Liver (tissue), 9 donors: ENCODE data around the gene MGAT3. TPM values are rescaled to one million over a fixed set of nuclear protein-coding genes. Genes with fewer than 3 reads are reported as not detected.

ENCODE experiments used
- DNase-seq: peaks from one replicate; pipeline ENCODE4 v3.0.0-alpha.2; 2017; ENCODE audit warnings: low spot score
- H3K27ac ChIP-seq, 2 donors: one replicate each; pipeline ENCODE4 v1.7.0; 2013; ENCODE audit warnings: inconsistent platforms in 2 of 2, low read length in 2 of 2, control low read depth in 1 of 2, low read depth in 1 of 2, mild to moderate bottlenecking in 1 of 2
- H3K27me3 ChIP-seq, 4 donors: one replicate each; pipeline versions ENCODE4 v1.6.1 to v1.7.0; 2013; ENCODE audit warnings: low read length in 3 of 4, inconsistent platforms in 1 of 4, mild to moderate bottlenecking in 1 of 4, moderate library complexity in 1 of 4; ENCODE audit not compliant: control insufficient read depth in 4 of 4, insufficient read depth in 4 of 4
- H3K36me3 ChIP-seq, 4 donors: one replicate each; pipeline versions ENCODE4 v1.6.1 to v1.7.0; 2013; ENCODE audit warnings: low read length in 3 of 4, mild to moderate bottlenecking in 3 of 4, low read depth in 1 of 4, moderate library complexity in 1 of 4; ENCODE audit not compliant: control insufficient read depth in 4 of 4, insufficient read depth in 3 of 4
- H3K4me1 ChIP-seq, 4 donors: one replicate each; pipeline versions ENCODE4 v1.6.1 to v1.7.0; 2013; ENCODE audit warnings: low read length in 3 of 4, mild to moderate bottlenecking in 3 of 4, moderate library complexity in 1 of 4; ENCODE audit not compliant: control insufficient read depth in 4 of 4, insufficient read depth in 4 of 4
- H3K4me3 ChIP-seq, 3 donors: one replicate each; pipeline versions ENCODE4 v1.6.1 to v1.7.0; 2013; ENCODE audit warnings: low read length in 3 of 3, control low read depth in 1 of 3, low read depth in 1 of 3, mild to moderate bottlenecking in 1 of 3
- H3K9ac ChIP-seq, 2 donors: one replicate each; pipeline ENCODE4 v1.7.0; 2013; ENCODE audit warnings: low read length in 2 of 2, mild to moderate bottlenecking in 2 of 2, moderate library complexity in 2 of 2, control low read depth in 1 of 2, low read depth in 1 of 2
- H3K9me3 ChIP-seq, 4 donors: one replicate each; pipeline versions ENCODE4 v1.6.1 to v1.7.0; 2013; ENCODE audit warnings: low read length in 3 of 4; ENCODE audit not compliant: control insufficient read depth in 4 of 4
- EGR1 ChIP-seq, 2 donors: IDR thresholded peaks; 2 replicates each; pipeline ENCODE4 v1.6.1; 2016 to 2018; ENCODE audit warnings: antibody characterized with exemption in 2 of 2, low read depth in 2 of 2
- GABPA ChIP-seq, 2 donors: IDR thresholded peaks in 1 of 2; conservative IDR thresholded peaks in 1 of 2; 2 replicates each; pipeline ENCODE4 v1.6.1; 2016; ENCODE audit warnings: antibody characterized with exemption in 2 of 2, mild to moderate bottlenecking in 1 of 2, moderate library complexity in 1 of 2
- HNF4A ChIP-seq, 2 donors: conservative IDR thresholded peaks; 2 replicates each; pipeline ENCODE4 v1.6.1; 2016; ENCODE audit warnings: antibody characterized with exemption in 2 of 2, mild to moderate bottlenecking in 2 of 2
- HNF4G ChIP-seq: IDR thresholded peaks from 2 replicates; pipeline ENCODE4 v1.6.1; 2016; ENCODE audit warnings: antibody characterized with exemption
- JUND ChIP-seq, 2 donors: IDR thresholded peaks; 2 replicates each; pipeline ENCODE4 v1.6.1; 2016; ENCODE audit warnings: antibody characterized with exemption in 2 of 2
- NR2F2 ChIP-seq: IDR thresholded peaks from 2 replicates; pipeline ENCODE4 v1.6.1; 2016; ENCODE audit warnings: antibody characterized with exemption
- RAD21 ChIP-seq, 2 donors: IDR thresholded peaks; 2 replicates each; pipeline ENCODE4 v1.6.1; 2016; ENCODE audit warnings: antibody characterized with exemption in 2 of 2, mild to moderate bottlenecking in 2 of 2
- RXRA ChIP-seq, 2 donors: IDR thresholded peaks; 2 replicates each; pipeline ENCODE4 v1.6.1; 2017 to 2018; ENCODE audit warnings: antibody characterized with exemption in 2 of 2, mild to moderate bottlenecking in 1 of 2
- SP1 ChIP-seq: IDR thresholded peaks from 2 replicates; pipeline ENCODE4 v1.6.1; 2018; ENCODE audit warnings: antibody characterized with exemption, mild to moderate bottlenecking
- TAF1 ChIP-seq: conservative IDR thresholded peaks from 2 replicates; pipeline ENCODE4 v1.6.1; 2016; ENCODE audit warnings: antibody characterized with exemption, mild to moderate bottlenecking
- YY1 ChIP-seq: IDR thresholded peaks from 2 replicates; pipeline ENCODE4 v1.6.1; 2016; ENCODE audit warnings: antibody characterized with exemption, mild to moderate bottlenecking
- WGBS: extraction: QIAGEN DNeasy Blood & Tissue Kit; methylation state at CpG from one replicate; pipeline ENCODE4 v1.1.7; 2013; 5-methylcytosine and 5-hydroxymethylcytosine counted together
- polyA plus RNA-seq, 2 donors: library from polyadenylated mRNA; stranded (reverse) in 1 of 2; unstranded in 1 of 2; fragments of 200-250 nt in 1 of 2; fragments of >200 nt in 1 of 2; fragmentation: Nextera tagmentation in 1 of 2; extraction: Ambion mirVana in 1 of 2; gene quantifications; one replicate each; pipeline versions ENCODE4 v1.2.1 to v1.2.3, GENCODE V29; 2013 to 2015
- total RNA-seq, 2 donors: library from RNA; depleted of rRNA; stranded (reverse); fragments of >200 nt; gene quantifications; one replicate each; pipeline ENCODE4 v1.2.3, GENCODE V29; 2014
- TF ChIP-seq, protein P1 (sequence below): IDR thresholded peaks from 2 replicates; pipeline ENCODE4 v1.6.1; 2016; ENCODE audit warnings: antibody characterized with exemption
- TF ChIP-seq, protein P2 (sequence below): IDR thresholded peaks from 2 replicates; pipeline ENCODE4 v1.6.1; 2016; ENCODE audit warnings: antibody characterized with exemption
- TF ChIP-seq, protein P3 (sequence below): IDR thresholded peaks from 2 replicates; pipeline ENCODE4 v1.6.1; 2016; ENCODE audit warnings: antibody characterized with exemption
- TF ChIP-seq, protein P4 (sequence below): IDR thresholded peaks from 2 replicates; pipeline ENCODE4 v1.6.1; 2016; ENCODE audit warnings: antibody characterized with exemption, mild to moderate bottlenecking
- donor health status: healthy.
- donor health status: healthy.
- donor health status: healthy.
- donor health status: healthy.
- donor health status: healthy.

Gene MGAT3
- total and polyA plus RNA-seq, 4 donors, result 0.03 to 7.6 (median 0.10) TPM

DNA sequence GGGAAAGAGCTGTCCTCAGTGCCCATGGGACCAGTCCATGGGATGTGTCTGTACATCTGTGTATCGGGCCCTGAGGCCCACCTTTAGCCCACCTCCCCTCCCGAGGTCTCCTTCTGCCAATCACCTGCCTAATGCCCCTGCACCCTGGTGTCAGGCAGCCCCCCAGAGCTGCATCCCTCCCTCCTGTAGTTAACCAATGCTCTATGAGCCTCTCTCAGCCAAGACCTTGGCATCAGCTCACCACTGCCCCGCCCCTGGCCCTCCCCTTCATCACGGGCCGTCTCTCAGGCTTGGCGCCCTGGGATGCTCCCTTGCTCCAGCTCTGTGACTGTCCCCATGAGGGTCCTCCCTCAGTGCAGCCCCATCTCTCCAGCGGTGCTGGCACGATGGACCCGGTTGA, 18.5 kb downstream of the MGAT3 start:
- Histone ChIP-seq H3K27ac (no peak overlapping the region), H3K27me3 (no peaks in the 10 kb centered on the region), H3K9me3 (no peaks in the 10 kb centered on the region), H3K4me1 (peaks cover 0 to 10% (median 7%) of the 10 kb centered on the region in 4 donors), H3K36me3 (no peaks in the 10 kb centered on the region), H3K9ac (no peak overlapping the region), H3K4me3 (no peak overlapping the region)
- DNase-seq, result no peak
- WGBS, result 80% methylated on average over 9 of the region's 9 CpGs
- TF ChIP-seq RAD21 (IDR thresholded peaks at IDR 0.05) (no peak), SP1 (no peak), JUND (IDR thresholded peaks at IDR 0.05) (no peak), HNF4A (conservative IDR thresholded peaks at IDR 0.05) (no peak), HNF4G (no peak), GABPA (IDR thresholded peaks at IDR 0.05 in 1 of 2, conservative IDR thresholded peaks at IDR 0.05 in 1 of 2) (no peak), YY1 (no peak), EGR1 (IDR thresholded peaks at IDR 0.05; ENCODE audit: low read depth in 2 of 2) (no peak)
- TF ChIP-seq, protein P1, sequence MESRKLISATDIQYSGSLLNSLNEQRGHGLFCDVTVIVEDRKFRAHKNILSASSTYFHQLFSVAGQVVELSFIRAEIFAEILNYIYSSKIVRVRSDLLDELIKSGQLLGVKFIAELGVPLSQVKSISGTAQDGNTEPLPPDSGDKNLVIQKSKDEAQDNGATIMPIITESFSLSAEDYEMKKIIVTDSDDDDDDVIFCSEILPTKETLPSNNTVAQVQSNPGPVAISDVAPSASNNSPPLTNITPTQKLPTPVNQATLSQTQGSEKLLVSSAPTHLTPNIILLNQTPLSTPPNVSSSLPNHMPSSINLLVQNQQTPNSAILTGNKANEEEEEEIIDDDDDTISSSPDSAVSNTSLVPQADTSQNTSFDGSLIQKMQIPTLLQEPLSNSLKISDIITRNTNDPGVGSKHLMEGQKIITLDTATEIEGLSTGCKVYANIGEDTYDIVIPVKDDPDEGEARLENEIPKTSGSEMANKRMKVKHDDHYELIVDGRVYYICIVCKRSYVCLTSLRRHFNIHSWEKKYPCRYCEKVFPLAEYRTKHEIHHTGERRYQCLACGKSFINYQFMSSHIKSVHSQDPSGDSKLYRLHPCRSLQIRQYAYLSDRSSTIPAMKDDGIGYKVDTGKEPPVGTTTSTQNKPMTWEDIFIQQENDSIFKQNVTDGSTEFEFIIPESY, result no peak
- TF ChIP-seq, protein P2, sequence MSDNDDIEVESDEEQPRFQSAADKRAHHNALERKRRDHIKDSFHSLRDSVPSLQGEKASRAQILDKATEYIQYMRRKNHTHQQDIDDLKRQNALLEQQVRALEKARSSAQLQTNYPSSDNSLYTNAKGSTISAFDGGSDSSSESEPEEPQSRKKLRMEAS, result no peak
- TF ChIP-seq, protein P3, sequence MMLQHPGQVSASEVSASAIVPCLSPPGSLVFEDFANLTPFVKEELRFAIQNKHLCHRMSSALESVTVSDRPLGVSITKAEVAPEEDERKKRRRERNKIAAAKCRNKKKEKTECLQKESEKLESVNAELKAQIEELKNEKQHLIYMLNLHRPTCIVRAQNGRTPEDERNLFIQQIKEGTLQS, result no peak

DNA sequence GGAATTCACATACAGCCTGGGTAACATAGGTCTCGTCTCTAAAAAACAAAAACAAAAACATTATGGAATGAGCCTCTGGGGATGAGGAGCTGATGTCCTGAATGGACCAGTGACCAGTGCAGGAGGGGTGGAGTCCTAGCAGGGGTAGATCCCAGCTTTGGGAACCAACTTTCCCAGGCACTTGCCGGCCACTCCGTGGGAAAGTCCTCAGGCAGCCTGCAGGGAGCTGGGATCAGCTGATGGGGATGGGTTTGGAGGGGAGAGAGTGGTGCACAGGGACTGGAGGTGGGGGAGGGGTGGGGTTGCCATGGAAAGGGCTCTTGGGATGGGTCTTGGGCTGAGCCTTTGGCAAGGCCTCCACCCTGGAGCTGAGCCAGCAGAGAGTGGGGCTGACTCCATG, 19.1 kb downstream of the MGAT3 start:
- 84% methylated on average over 3 of the region's 3 CpGs for WGBS

More for the DNA sequence above, 19.1 kb downstream of the MGAT3 start:
- TF ChIP-seq, protein P3, result no peak
- TF ChIP-seq GABPA (IDR thresholded peaks at IDR 0.05 in 1 of 2, conservative IDR thresholded peaks at IDR 0.05 in 1 of 2) (no peak), HNF4A (conservative IDR thresholded peaks at IDR 0.05) (no peak), RXRA (IDR thresholded peaks at IDR 0.05) (no peak), RAD21 (IDR thresholded peaks at IDR 0.05) (no peak), EGR1 (IDR thresholded peaks at IDR 0.05; ENCODE audit: low read depth in 2 of 2) (no peak), TAF1 (no peak), NR2F2 (no peak), SP1 (no peak), JUND (IDR thresholded peaks at IDR 0.05) (no peak), HNF4G (no peak)
- TF ChIP-seq, protein P2, result no peak
- TF ChIP-seq, protein P1, result no peak
- TF ChIP-seq, protein P4, sequence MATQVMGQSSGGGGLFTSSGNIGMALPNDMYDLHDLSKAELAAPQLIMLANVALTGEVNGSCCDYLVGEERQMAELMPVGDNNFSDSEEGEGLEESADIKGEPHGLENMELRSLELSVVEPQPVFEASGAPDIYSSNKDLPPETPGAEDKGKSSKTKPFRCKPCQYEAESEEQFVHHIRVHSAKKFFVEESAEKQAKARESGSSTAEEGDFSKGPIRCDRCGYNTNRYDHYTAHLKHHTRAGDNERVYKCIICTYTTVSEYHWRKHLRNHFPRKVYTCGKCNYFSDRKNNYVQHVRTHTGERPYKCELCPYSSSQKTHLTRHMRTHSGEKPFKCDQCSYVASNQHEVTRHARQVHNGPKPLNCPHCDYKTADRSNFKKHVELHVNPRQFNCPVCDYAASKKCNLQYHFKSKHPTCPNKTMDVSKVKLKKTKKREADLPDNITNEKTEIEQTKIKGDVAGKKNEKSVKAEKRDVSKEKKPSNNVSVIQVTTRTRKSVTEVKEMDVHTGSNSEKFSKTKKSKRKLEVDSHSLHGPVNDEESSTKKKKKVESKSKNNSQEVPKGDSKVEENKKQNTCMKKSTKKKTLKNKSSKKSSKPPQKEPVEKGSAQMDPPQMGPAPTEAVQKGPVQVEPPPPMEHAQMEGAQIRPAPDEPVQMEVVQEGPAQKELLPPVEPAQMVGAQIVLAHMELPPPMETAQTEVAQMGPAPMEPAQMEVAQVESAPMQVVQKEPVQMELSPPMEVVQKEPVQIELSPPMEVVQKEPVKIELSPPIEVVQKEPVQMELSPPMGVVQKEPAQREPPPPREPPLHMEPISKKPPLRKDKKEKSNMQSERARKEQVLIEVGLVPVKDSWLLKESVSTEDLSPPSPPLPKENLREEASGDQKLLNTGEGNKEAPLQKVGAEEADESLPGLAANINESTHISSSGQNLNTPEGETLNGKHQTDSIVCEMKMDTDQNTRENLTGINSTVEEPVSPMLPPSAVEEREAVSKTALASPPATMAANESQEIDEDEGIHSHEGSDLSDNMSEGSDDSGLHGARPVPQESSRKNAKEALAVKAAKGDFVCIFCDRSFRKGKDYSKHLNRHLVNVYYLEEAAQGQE, result no peak
- Histone ChIP-seq H3K4me1 (peaks cover 0 to 8% (median 5%) of the 10 kb centered on the region in 4 donors), H3K9ac (no peak overlapping the region), H3K9me3 (no peaks in the 10 kb centered on the region), H3K4me3 (no peak overlapping the region), H3K27me3 (no peaks in the 10 kb centered on the region), H3K36me3 (no peaks in the 10 kb centered on the region), H3K27ac (no peak overlapping the region)
- DNase-seq, result no peak
